Subcutaneous abdominal adipose tissue (tissue), 5 donors: ENCODE results near the gene GLCCI1.
"Not testable (repeated sequence)": the region's sequence is repeated elsewhere in the genome, so short reads cannot be mapped to it uniquely, and the experiment has no call there.

Experiments used
- H3K27ac ChIP-seq: one replicate; pipeline ENCODE4 v1.7.0; 2013; ENCODE audit warnings: low read depth, mild to moderate bottlenecking, inconsistent platforms, low read length, moderate library complexity
- H3K27me3 ChIP-seq, 5 donors: one replicate each; pipeline ENCODE4 v1.7.0; 2013; ENCODE audit warnings: low read length in 5 of 5, inconsistent platforms in 1 of 5; ENCODE audit not compliant: control insufficient read depth in 5 of 5, insufficient read depth in 4 of 5
- H3K36me3 ChIP-seq, 5 donors: one replicate each; pipeline ENCODE4 v1.7.0; 2013; ENCODE audit warnings: low read length in 5 of 5; ENCODE audit not compliant: control insufficient read depth in 5 of 5, insufficient read depth in 5 of 5
- H3K4me1 ChIP-seq, 5 donors: one replicate each; pipeline ENCODE4 v1.7.0; 2013; ENCODE audit warnings: low read length in 5 of 5, mild to moderate bottlenecking in 3 of 5, moderate library complexity in 1 of 5; ENCODE audit not compliant: control insufficient read depth in 5 of 5, insufficient read depth in 5 of 5
- H3K4me3 ChIP-seq, 5 donors: one replicate each; pipeline ENCODE4 v1.7.0; 2013; ENCODE audit warnings: low read length in 5 of 5, low read depth in 1 of 5
- H3K9ac ChIP-seq, 5 donors: one replicate each; pipeline ENCODE4 v1.7.0; 2013; ENCODE audit warnings: low read length in 5 of 5, mild to moderate bottlenecking in 4 of 5, moderate library complexity in 3 of 5
- H3K9me3 ChIP-seq, 5 donors: one replicate each; pipeline ENCODE4 v1.7.0; 2013; ENCODE audit warnings: low read length in 5 of 5; ENCODE audit not compliant: control insufficient read depth in 5 of 5
- donor health status: healthy.
- donor health status: healthy.
- donor health status: healthy.
- donor health status: healthy.
- donor health status: healthy.

The GLCCI1 gene

DNA sequence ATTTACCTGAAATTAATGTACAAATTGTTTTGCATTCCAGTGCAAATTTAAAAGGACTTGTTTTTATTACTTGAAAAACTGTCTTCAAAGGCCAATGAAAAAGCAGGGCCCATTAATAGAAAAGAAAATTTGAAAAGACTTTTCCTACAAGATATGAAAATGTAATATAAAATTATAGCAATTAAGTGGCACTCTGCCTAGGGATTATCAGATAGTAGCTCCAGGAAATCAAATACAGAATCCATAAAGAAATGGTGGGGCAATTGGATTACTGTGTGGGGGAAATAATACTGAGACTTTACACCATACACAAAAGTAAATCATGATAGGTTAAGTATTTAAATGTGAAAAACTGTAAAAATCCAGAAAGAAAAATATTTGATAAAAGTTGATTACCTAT, 89.7 kb downstream of the GLCCI1 start:
- Histone ChIP-seq H3K9me3 (peaks cover 0 to 5% (median 0%) of the 10 kb centered on the region in 5 donors), H3K27ac (no peak overlapping the region), H3K36me3 (peaks cover 5 to 35% (median 31%) of the 10 kb centered on the region in 5 donors), H3K27me3 (no peaks in the 10 kb centered on the region), H3K4me3 (no peak overlapping the region), H3K9ac (no peak overlapping the region), H3K4me1 (no peaks in the 10 kb centered on the region)

DNA sequence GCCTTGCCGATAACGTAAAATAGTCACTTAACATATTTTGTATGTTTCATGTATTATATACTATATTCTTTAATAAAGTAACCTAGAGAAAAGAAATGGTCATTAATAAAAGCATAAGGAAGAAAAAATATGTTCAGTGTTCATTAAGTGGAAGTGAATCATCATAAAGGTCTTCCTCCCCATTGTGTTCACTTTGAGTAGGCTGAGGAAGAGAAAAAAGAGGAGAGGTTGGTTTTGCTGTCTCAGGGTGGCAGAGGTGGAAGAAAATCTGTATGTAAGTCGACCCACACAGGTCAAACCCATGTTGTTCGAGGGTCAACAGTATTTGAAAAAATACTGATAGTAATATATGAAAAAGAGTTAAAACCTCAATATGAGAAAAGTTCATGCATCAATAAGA, 90.3 kb downstream of the GLCCI1 start:
- peaks cover 5 to 35% (median 31%) of the 10 kb centered on the region in 5 donors for H3K36me3 ChIP-seq
- H3K4me1 ChIP-seq: no peaks in the 10 kb centered on the region
- no peak overlapping the region for H3K27ac ChIP-seq
- peaks cover 0 to 5% (median 0%) of the 10 kb centered on the region in 5 donors for H3K9me3 ChIP-seq
- H3K4me3 ChIP-seq: no peak overlapping the region
- no peak overlapping the region for H3K9ac ChIP-seq
- H3K27me3 ChIP-seq: no peaks in the 10 kb centered on the region

DNA sequence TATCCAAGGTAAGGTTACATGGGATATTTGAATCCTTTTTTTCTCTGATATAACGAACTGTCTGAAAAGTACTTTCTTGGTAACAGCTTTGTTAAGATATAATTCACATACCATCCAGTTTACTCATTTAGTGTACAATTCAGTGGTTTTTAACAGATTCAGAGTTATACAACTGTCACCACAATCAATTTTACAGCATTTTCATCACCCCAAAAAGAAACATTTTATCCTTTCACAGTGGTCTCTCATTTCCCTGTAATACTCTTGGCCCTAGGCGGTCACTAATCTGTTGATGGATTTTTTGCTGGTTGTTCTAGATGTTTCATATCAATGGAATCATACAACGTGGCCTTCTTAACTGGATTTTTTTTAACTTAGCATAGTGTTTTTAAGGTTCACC, 91.6 kb downstream of the GLCCI1 start:
- no peaks in the 10 kb centered on the region for H3K4me1 ChIP-seq
- no peak overlapping the region for H3K9ac ChIP-seq
- no peaks in the 10 kb centered on the region for H3K27me3 ChIP-seq
- H3K36me3 ChIP-seq: peaks cover 5 to 35% (median 30%) of the 10 kb centered on the region in 5 donors
- no peak overlapping the region for H3K4me3 ChIP-seq
- peaks cover 0 to 5% (median 0%) of the 10 kb centered on the region in 5 donors for H3K9me3 ChIP-seq
- H3K27ac ChIP-seq: no peak overlapping the region

DNA sequence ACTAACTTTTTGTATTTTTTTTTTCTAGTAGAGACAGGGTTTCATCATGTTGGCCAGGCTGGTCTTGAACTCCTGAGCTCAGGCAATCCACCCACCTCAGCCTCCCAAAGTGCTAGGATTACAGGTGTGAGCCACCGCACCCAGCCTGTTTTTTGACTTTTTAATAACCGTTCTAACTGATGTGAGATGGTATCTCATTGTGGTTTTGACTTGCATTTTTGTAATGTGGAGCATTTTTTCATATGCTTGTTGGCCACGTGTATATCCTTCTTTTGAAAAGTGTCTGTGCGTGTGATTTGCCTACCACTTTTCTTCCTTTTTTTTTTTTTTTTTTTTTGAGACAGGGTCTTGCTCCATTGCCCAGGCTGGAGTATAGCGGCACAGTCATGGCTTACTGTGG, 94.7 kb downstream of the GLCCI1 start:
- not testable (repeated sequence) for H3K9ac ChIP-seq, H3K4me3 ChIP-seq, H3K9me3 ChIP-seq, H3K4me1 ChIP-seq, H3K27me3 ChIP-seq, H3K27ac ChIP-seq
- peaks cover 3 to 20% (median 17%) of the 10 kb centered on the region in 5 donors for H3K36me3 ChIP-seq

DNA sequence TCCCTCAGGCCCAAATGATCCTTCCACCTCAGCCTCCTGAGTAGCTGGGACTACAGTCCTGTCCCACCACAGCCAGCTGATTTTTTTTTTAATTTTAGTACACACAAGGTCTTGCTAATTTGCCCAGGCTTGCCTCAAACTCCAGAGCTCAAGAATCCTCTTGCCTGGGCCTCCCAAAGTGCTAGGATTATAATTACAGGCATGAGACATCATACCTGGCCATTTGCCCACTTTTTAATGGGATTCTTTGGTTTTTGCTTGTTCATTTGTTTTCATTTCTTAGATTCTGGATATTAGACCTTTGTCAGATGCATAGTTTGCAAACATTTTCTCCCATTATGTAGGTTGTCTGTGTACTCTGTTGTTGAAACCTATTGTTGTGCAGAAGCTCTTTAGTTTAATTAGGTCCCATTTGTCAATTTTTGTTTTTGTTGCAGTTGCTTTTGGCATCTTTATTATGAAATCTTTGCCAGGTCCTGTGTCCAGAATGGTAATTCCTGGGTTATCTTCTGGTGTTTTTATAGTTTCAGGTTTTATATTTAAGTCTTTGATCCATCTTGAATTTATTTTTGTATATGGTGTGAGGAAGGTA, 95.2 kb downstream of the GLCCI1 start:
- Histone ChIP-seq H3K27ac (no peak overlapping the region), H3K4me1 (peaks cover 0 to 7% (median 4%) of the 10 kb centered on the region in 5 donors), H3K36me3 (peaks cover 3 to 20% (median 17%) of the 10 kb centered on the region in 5 donors), H3K27me3 (no peaks in the 10 kb centered on the region), H3K4me3 (no peak overlapping the region), H3K9me3 (peaks cover 0 to 5% (median 0%) of the 10 kb centered on the region in 5 donors), H3K9ac (no peak overlapping the region)

DNA sequence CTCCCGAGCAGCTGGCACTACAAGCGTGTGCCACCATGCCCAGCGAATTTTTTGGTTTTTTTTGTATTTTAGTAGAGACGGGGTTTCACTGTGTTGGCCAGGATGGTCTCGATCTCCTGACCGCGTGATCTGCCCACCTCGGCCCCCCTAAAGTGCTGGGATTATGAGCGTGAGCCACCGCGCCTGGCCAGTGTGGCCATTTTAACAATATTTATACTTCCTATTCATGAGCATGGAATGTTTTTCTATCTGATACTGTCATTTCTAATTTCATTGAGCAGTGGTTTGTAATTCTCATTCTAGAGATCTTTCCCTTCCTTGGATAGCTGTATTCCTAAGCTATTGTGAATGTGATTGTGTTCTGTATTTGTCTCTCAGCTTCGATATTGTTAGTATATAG, 96.2 kb downstream of the GLCCI1 start:
- peak overlapping the region; percentile 13 for H3K27ac ChIP-seq
- H3K9ac ChIP-seq: no peak overlapping the region
- H3K4me3 ChIP-seq: no peak overlapping the region
- H3K27me3 ChIP-seq: no peaks in the 10 kb centered on the region
- peaks cover 0 to 16% (median 13%) of the 10 kb centered on the region in 5 donors for H3K4me1 ChIP-seq
- peaks cover 0 to 5% (median 0%) of the 10 kb centered on the region in 5 donors for H3K9me3 ChIP-seq
- H3K36me3 ChIP-seq: peaks cover 0 to 19% (median 16%) of the 10 kb centered on the region in 5 donors

DNA sequence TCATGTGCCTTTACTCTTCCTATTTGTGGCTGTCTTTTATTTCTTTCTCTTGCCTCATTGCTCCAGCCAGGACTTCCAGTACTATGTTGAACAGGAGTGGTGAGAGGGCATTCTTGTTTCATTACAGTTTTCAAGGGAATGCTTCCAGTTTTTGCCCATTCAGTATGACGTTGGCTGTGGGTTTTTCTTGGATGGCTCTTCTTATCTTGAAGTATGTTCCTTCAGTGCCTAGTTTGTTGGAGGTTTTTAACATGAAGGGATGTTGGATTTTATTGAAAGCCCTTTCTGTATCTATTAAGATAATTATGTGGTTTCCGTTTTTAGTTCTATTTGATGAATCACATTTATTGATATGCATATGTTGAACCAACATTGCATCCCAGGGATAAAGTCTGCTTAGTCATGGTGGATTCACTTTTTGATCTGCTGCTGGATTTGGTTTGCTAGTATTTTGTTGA, 96.8 kb downstream of the GLCCI1 start:
- peaks cover 0 to 16% (median 13%) of the 10 kb centered on the region in 5 donors for H3K4me1 ChIP-seq
- no peak overlapping the region for H3K4me3 ChIP-seq

DNA sequence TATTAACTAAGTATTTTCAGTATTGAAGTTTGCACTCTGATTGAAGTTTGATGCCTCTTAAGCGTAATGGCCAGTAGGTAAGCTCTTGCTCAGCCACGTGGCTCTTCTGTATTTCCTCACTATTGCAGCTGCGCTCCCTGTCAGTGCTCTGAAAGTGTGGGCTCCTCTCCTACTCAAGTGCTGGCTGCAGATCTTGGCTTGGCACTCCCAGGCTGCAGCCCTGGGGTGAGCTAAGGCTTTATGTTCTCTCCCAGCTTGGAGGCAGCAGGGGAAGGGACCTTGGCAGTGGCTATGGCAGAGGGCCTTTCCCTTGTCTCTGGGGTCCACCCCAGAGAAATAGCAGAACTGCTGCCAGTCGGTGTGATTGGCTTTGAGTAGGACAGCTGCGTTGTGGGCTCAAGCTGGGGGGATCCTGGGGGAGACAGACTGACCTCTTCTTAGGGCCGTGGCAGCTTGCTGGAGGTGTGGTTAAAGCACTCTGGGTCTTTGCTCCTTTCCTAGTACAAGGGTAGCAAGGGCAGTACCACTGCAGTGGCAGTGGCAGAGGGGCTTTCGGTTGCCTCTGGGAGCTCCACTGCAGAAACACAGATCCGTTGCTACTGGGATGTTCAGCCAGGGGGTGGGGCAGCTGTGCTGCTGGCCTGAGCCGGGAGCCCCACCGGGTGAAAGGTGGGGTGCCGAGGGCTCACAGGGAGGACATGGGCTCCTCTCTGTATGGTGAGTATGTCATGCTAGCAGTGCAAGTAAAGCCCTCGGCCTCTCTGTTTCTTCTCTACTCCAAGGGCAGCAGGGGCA, 100.5 kb downstream of the GLCCI1 start:
- H3K4me3 ChIP-seq: peak overlapping the region in 2 of 5 donors; percentile 38 to 39
- peaks cover 7 to 14% (median 9%) of the 10 kb centered on the region in 5 donors for H3K36me3 ChIP-seq
- H3K27ac ChIP-seq: peak overlapping the region; percentile 12
- H3K4me1 ChIP-seq: peaks cover 0 to 16% (median 13%) of the 10 kb centered on the region in 5 donors
- no peaks in the 10 kb centered on the region for H3K27me3 ChIP-seq
- H3K9ac ChIP-seq: peak overlapping the region in 1 of 5 donors; percentile 20
- no peaks in the 10 kb centered on the region for H3K9me3 ChIP-seq

More for the DNA sequence above, 96.8 kb downstream of the GLCCI1 start:
- H3K27me3 ChIP-seq: no peaks in the 10 kb centered on the region
- peaks cover 0 to 5% (median 0%) of the 10 kb centered on the region in 5 donors for H3K9me3 ChIP-seq
- H3K36me3 ChIP-seq: peaks cover 0 to 14% (median 11%) of the 10 kb centered on the region in 5 donors
- peak overlapping the region; percentile 13 for H3K27ac ChIP-seq
- no peak overlapping the region for H3K9ac ChIP-seq

DNA sequence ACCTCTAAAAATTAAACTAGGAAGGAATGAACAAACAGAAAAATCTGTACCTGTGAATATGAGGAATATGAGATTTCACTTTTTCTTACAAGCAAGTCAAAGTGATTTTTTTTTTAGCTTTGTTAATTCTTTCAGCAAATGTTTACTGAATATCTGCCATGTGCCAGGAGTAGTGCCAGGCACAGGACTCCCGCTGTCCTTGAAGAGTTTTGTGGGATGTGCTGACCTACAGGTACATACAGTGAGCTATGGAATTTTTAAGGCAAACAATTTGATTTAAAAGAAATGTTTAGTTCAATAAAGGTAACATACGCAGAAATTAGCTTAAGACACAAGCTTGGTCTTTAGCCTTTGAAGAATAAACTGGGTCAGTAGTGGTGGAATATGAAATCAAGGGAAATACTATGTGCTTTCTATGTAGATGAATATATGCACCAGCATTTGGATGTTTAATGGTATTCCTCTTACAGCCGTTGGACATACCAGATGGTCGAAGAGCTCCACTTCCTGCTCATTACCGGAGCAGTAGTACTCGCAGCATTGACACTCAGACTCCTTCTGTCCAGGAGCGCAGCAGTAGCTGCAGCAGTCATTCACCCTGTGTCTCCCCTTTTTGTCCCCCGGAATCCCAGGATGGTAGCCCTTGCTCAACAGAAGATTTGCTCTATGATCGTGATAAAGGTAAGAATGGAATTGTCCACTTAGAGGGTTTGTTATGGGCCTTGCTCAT, 102.0 kb downstream of the GLCCI1 start:
- no peak overlapping the region for H3K27ac ChIP-seq
- H3K27me3 ChIP-seq: no peaks in the 10 kb centered on the region
- H3K9me3 ChIP-seq: no peaks in the 10 kb centered on the region
- H3K9ac ChIP-seq: no peak overlapping the region
- no peak overlapping the region for H3K4me3 ChIP-seq
- peaks cover 7 to 14% (median 9%) of the 10 kb centered on the region in 5 donors for H3K36me3 ChIP-seq
- H3K4me1 ChIP-seq: peaks cover 0 to 16% (median 13%) of the 10 kb centered on the region in 5 donors
